ENCODE data around the gene CNNM2.

The CNNM2 gene

DNA sequence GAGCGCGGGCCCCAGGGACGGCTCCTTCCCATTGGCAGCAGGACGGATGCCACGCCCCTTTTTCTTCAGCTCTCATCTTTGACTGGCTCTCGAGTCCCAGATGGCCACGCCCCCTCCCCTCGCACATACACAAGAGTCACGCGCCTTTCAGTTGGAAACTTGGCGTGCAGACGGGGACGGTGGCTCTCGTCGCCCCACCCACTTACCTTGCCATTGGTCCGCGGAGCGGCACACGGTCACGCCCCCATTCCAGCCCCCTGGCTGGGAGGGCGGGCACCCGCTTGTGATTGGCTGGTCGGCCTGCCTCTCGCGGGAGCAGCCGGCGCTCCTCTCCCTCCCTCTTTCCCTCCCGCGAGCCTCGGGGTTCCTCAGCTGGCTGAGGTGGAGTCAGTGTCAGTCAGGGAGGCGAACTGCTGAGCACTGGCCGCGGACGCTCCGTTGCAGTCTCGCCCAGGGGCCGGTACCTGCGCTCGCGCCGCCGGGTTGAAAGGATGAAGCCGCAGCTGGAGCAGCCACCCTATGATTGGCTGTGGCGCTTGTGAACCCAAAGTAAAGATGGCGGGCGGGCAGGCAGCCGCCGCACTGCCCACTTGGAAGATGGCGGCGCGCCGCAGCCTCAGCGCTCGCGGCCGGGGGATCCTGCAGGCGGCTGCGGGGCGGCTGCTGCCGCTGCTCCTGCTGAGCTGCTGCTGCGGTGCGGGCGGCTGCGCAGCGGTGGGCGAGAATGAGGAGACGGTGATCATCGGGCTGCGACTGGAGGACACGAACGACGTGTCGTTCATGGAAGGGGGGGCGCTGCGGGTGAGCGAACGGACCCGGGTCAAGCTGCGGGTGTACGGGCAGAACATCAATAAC is at the start of gene CNNM2:
TSS of gene CNNM2 (plus strand) at position 333 of the 855 bp plus-strand sequence. CDS start at position 520, 187 bp downstream.
- peak; percentile 100 for DNase-seq (ENCODE audit: low spot score)

GRCh38 chr10:102868911-102869257 is 49.2 kb upstream of the CNNM2 start:
- no peak for DNase-seq (ENCODE audit: low spot score)

DNA sequence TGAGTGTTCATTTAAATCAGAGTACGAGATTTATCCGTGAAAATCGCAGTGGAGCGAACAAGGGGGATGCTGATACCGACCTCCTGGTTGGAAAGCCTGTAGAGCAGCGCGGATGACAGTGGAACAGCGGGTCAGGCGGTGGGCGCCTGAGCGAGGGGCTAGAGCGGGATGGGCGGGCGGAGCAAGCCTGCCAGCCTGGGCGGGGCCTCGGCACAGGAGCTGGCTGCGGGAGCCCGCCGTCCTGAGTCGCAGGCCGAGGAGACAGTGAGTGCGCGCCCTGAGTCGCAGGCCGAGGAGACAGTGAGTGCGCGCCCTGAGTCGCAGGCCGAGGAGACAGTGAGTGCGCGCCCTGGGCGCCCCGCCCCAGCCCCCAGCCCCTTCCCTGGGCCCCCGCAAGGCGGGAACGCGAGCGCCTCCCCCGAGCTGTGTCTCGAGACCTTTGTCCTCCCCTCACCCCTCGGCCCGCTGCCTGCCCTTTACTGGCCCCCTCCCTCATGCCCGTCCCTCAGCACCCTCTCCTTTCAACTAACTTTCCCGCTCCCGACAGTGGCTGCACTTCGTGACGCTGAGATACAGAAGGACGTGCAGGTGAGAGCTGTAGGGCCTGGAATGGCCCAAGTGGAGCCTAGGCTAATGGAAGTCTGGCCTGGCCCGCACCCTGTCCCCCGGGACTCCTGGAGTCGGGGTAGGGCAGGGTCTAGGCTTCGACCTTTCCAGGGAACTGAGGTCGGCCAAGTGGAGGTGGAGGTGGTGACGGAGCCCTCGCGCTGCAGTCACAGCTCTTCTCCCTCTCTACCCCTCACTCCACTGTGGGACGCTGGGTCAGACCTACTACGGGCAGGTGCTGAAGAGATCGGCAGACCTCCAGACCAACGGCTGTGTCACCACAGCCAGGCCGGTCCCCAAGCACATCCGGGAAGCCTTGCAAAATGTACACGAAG is 48.6 kb upstream of the CNNM2 start, which contains the start of gene AS3MT:
TSS of gene AS3MT (plus strand) at position 213 of the 941 bp plus-strand sequence. CDS start at position 336, 123 bp downstream.
- peak; percentile 11 for DNase-seq (ENCODE audit: low spot score)

DNA sequence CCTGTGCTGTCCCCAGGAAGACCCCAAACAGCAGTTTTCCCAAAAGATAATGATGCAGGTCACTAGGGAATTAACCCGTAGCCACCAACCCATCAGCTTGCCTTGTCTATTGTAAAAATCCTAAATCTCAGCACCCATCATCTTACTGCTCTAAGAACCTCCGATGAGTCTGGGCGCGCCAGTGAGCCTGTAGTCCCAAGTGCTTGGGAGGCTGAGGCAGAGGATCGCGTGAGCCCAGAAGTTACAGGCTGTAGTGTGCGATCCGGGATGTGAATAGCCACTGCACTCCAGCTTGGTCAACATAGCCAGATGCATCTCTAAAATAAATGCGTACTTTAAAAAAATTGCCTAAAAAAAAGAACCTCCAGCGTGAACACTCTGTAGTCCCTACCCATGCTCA is 47.9 kb upstream of the CNNM2 start:
- no peak for DNase-seq (ENCODE audit: low spot score)

DNA sequence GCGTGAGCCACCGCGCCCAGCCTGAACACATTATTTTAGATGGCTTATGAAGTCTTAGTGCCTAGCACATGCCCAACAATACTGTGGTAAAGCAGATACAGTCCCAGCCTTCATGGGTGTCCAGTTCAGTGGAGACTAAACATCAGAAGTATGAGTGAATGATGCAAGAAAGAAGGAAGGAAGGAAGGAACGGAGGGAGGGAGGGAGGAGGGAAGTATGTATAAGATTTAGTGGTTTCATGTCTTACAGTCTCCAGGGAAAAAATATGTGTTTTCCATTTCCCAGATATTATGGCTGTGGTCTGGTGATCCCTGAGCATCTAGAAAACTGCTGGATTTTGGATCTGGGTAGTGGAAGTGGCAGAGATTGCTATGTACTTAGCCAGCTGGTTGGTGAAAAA is 45.9 kb upstream of the CNNM2 start:
- DNase-seq (ENCODE audit: low spot score): no peak

DNA sequence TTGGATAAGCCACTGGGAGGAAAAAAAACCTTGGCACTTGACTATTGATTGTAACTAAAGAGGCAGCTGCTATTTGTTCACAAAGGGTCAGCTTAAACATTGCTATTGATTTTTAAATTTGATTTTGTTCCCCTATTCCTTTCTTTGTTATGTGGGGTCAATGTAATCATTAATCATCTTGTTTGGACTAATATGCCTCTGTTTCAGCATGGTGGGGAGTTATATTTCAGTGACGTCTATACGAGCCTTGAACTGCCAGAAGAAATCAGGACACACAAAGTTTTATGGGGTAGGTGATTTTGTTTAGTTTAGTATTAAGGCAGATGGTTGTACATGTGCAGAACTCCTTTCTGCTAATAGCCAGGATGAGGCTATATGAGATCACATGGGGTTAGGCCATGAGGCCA is 41.3 kb upstream of the CNNM2 start:
- DNase-seq (ENCODE audit: low spot score): no peak

GRCh38 chr10:102878629-102879028 is 39.5 kb upstream of the CNNM2 start:
- no peak for DNase-seq (ENCODE audit: low spot score)

DNA sequence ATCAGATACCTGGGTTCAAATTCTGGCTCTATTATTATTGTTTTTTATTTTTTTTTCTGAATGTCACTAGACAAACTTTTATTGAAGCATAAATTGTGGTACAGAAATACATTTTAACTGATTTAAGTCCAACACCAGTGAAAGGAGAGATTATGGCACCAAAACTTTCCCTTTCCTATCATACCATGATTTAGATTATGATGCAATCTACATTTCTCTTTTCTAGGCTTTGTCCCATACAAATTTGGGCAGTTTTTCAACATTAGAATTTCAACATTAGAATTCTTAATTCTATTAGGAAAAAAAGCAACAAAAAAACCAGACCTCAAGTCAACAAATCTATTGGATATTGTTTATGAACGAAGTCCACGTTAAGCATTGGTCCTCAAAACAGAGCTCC is 37.8 kb upstream of the CNNM2 start:
- DNase-seq (ENCODE audit: low spot score): no peak

DNA sequence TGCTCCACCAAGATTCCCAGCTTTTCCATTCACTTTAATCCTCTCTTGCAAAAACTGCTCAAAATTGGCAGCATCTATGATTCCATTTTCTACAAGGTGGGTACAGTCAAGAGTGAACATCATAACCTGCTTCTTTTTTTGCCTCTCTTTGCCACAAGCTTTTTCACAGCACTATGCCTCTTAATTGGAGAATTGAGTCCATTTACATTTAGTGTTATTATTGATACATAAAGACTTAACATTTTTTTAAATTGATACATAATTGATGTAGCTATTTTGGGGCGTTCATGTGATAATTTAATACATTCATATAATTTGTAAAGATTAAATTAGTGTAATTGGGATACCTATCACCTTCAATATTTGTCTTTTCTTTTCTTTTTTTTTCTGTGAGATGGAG is 30.0 kb upstream of the CNNM2 start:
- DNase-seq (ENCODE audit: low spot score): no peak

- DNase-seq (ENCODE audit: low spot score): no peak
Observed at GRCh38 chr10:102894466-102895213, 23.5 kb upstream of the CNNM2 start.

DNA sequence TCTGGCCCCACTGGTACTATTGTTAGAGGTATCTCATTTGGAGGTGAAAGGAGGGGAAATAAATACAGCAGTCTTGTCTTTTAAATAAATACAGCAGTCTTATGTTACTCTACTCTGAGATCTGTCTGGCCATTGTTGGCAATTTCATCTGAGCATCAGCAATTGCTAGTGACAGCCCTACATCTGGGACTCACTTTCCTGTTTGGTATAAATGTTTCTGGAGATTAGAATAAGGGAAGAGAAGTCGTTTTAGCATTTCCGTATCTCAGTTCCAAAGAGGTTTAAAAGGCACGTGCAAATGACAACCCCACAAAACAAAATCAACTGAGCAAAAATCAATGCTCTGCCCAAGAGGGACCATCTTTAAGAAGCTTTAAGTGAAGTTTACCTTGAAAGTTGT is 18.1 kb upstream of the CNNM2 start:
- DNase-seq (ENCODE audit: low spot score): no peak

- DNase-seq (ENCODE audit: low spot score): peak; percentile 14
Observed at GRCh38 chr10:102904346-102904745, 13.7 kb upstream of the CNNM2 start.

- DNase-seq (ENCODE audit: low spot score): no peak
Observed at GRCh38 chr10:102906507-102906906, 11.6 kb upstream of the CNNM2 start.

GRCh38 chr10:102914781-102915180 is 3.3 kb upstream of the CNNM2 start:
- DNase-seq (ENCODE audit: low spot score): no peak

DNA sequence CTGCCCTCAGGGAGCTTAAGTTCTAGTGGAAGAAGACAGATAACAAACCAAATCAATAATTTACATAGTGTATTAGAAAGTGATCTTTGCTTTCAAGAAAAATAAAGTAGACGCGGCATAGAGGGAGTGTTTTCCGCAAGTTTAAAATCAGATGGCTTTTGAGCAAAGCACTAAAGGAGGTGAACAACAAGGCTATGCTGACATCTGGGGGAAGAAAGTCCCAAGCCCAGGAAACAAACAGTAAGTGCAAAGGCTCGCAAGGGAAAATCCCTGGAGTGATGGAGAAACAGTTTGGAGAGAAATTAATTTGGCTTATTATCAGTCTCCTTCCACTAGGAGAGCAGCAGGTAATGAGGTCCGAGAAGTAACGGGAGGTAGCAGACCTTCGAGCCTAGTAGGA is 1.9 kb upstream of the CNNM2 start:
- DNase-seq (ENCODE audit: low spot score): no peak

DNA sequence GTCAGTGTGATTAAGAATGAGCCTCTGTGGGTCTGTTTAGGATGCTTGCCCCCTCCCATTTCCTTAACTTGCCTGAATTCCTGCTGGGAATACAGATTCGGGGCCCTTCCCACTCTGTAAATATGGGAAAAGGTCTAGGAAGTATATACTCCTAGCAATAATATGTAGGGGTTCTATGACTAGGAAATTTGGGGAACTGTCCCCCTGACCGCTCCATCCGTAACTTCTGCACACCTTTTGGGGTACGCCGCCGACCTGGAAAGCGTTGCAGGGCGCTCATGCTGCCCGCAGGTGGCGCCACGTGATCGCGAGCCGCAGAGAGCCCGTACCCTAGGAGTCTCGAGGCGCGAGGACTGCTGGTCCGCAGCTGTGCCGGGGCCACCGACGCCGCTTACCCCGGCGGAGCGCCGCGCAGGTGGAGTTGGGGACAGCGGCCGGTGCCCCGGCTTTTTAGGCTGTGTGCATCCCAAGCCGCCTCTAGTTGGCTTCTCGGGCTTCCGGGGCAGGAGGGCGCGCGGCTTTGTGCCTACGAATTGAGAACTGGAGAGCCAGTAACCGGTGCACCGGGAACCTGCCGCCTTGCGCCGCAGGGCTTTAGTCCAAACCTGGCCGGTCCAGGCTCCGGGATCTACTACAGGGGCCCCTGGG is 656 bp upstream of the CNNM2 start:
- peak; percentile 65 for DNase-seq (ENCODE audit: low spot score)

- peak; percentile 37 for DNase-seq (ENCODE audit: low spot score)
Observed at GRCh38 chr10:102918817-102919245, 737 bp downstream of the CNNM2 start.

DNA sequence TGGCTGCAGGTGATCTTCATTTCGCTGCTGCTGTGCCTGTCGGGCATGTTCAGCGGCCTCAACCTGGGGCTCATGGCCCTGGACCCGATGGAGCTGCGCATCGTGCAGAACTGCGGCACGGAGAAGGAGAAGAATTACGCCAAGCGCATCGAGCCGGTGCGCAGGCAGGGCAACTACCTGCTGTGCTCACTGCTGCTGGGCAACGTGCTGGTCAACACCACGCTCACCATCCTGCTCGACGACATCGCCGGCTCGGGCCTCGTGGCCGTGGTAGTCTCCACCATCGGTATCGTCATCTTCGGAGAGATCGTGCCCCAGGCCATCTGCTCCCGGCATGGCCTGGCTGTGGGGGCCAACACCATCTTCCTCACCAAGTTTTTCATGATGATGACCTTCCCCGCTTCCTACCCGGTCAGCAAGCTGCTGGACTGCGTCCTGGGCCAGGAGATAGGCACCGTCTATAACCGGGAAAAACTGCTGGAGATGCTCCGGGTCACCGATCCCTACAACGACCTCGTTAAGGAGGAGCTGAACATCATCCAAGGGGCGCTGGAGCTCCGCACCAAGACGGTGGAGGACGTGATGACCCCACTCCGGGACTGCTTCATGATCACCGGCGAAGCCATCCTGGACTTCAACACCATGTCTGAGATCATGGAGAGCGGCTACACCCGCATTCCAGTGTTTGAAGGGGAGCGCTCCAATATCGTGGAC is 1.3 kb downstream of the CNNM2 start:
- peak; percentile 51 for DNase-seq (ENCODE audit: low spot score)

DNA sequence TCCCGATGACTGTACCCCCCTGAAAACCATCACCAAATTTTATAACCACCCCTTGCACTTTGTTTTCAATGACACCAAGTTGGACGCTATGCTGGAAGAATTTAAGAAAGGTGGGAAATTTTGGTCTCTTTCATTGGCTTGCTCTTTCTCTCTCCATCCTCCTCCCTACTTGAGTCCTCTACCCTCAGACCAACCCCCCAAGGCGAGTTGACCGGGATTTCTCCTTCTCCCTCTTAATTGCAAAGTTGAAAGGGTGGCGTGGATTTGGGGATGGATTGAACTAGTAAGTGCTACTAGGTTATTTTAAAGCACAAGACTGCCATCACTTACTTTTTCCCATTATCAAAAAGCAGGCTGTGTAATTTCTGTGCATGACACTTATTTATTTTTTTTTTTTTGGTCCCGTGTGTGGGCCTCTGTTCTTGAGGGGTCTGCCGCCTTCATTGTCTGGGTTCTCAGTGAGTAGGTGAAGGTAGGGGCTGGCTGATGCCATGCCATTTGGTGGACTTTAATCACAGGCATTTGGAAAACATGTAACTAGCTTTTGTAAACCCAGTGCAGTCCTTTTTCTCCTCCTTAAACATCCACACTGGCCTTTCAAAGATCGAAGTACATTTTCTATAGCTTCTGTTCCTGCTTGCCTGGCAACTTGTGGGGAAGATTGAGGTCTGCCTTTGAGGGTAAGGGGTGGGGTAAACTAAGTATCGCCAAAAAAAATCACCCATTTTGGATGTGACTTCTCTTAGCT is 2.1 kb downstream of the CNNM2 start:
- DNase-seq (ENCODE audit: low spot score): no peak

DNA sequence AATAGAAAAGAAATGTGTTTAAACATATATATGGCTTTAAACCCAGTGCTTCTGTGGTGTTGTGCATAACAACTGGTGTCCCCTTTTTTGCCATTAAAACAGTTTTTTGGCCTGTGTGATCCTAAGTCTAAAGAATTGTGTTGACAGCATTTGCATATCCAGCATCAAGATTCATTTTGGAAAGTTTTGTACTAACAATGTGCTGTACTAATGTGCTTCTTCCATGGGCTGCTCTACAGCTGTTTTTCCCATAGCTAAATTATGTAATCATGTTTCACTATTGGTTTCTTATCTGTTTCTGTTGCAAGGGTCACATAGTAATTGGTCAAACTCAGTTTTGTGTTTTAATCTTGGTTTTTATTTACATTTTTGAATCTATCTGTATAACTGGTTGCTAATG is 5.5 kb downstream of the CNNM2 start:
- no peak for DNase-seq (ENCODE audit: low spot score)

Data from kidney tubule cell (primary cell).